ENCODE measurements around the gene FGF18.
"Not testable (repeated sequence)": the region's sequence is repeated elsewhere in the genome, so short reads cannot be mapped to it uniquely, and the experiment has no call there.

The FGF18 gene

GRCh38 chr5:171485668-171486067 lies 66.2 kb downstream of the FGF18 start:
- DNase-seq = no peak
- CTCF ChIA-PET = interaction anchor here (1.1 to 1.6 kb wide), 3 partner anchors 13 to 160 kb away, joined by 3 to 4 read pairs (median 4); no protein-coding TSS in a partner anchor
- H3K36me3 Mint-ChIP-seq = no peaks in the 10 kb centered on the region
- peaks cover 33% of the 10 kb centered on the region for H3K27me3 Mint-ChIP-seq
- H3K4me3 Mint-ChIP-seq = no peak overlapping the region
- H3K9me3 Mint-ChIP-seq = no peaks in the 10 kb centered on the region
- H3K4me1 Mint-ChIP-seq = no peaks in the 10 kb centered on the region
- H3K27ac Mint-ChIP-seq = no peak overlapping the region

GRCh38 chr5:171486613-171487012 lies 67.2 kb downstream of the FGF18 start:
- Mint-ChIP-seq H3K4me1 (no peaks in the 10 kb centered on the region), H3K4me3 (no peak overlapping the region), H3K27ac (no peak overlapping the region), H3K27me3 (peaks cover 32% of the 10 kb centered on the region), H3K36me3 (no peaks in the 10 kb centered on the region), H3K9me3 (no peaks in the 10 kb centered on the region)
- DNase-seq = no peak
- CTCF ChIA-PET = interaction anchor here (0.6 to 1.6 kb wide), 3 partner anchors 22 to 159 kb away, joined by 3 to 4 read pairs (median 3); no protein-coding TSS in a partner anchor

- DNase-seq = no peak
- CTCF ChIA-PET = no interaction called here
- Mint-ChIP-seq H3K4me1 (no peaks in the 10 kb centered on the region), H3K27ac (no peak overlapping the region), H3K27me3 (peaks cover 27% of the 10 kb centered on the region), H3K9me3 (no peaks in the 10 kb centered on the region), H3K36me3 (no peaks in the 10 kb centered on the region), H3K4me3 (no peak overlapping the region)
Measured at GRCh38 chr5:171488876-171489275, 69.4 kb downstream of the FGF18 start.

DNA sequence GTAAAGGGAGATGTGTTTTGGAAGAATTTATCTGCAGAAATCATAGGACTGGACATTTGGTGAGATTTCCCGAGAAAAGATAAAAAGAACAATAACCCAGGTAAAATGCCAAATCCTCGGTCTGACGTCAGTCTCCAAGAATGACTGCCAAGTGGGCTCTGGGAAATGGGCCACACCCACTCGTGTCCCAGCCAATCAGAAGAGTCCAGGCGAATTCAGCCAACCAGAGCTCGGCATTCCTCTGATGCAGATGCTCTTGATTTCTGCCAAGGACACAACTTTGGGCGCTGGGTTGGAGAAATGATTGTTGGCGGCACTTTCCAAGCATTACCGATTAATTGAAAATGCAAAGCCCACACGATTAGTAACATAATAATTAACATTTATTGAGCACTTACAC lies 73.3 kb downstream of the FGF18 start:
- H3K27me3 Mint-ChIP-seq = peaks cover 18% of the 10 kb centered on the region
- H3K4me1 Mint-ChIP-seq = no peaks in the 10 kb centered on the region
- no peak for DNase-seq
- H3K36me3 Mint-ChIP-seq = no peaks in the 10 kb centered on the region
- H3K9me3 Mint-ChIP-seq = no peaks in the 10 kb centered on the region
- H3K4me3 Mint-ChIP-seq = no peak overlapping the region
- no peak overlapping the region for H3K27ac Mint-ChIP-seq
- CTCF ChIA-PET = no interaction called here

DNA sequence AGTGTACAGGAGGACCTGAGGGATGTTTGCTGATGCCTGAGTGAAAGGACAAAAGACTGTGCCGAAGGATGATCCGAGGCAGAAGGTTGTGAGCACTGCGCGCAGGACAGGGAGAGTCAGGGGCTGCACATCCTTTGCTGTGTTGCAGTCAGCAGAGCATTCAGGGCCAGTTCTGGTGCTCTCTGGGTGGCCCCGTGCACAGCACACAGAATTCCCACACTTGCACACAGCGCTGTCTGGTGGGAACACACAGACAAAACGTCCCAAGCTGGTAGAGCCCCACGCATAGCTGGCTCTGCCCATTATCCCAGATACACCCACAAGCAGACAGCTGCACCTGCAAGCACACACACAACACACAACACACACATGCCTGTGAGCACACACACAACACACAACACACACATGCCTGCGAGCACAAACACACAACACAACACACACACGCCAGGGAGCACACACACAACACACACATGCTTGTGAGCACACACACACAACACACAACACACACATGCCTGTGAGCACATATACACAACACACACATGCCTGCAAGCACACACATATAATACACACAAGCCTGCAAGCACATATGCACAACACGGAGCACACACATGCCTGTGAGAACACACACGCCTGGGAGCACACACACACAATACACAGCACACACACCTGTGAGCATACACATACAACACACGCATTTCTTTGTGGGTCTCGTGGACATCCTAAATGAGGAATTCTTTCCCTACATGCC lies 74.4 kb downstream of the FGF18 start:
- Mint-ChIP-seq H3K36me3 (no peaks in the 10 kb centered on the region), H3K4me3 (no peak overlapping the region), H3K27me3 (peaks cover 9% of the 10 kb centered on the region), H3K4me1 (no peaks in the 10 kb centered on the region), H3K27ac (no peak overlapping the region), H3K9me3 (no peaks in the 10 kb centered on the region)
- DNase-seq = no peak
- CTCF ChIA-PET = no interaction called here

GRCh38 chr5:171494452-171495121 lies 75.1 kb downstream of the FGF18 start:
- peaks cover 2% of the 10 kb centered on the region for H3K27me3 Mint-ChIP-seq
- no peaks in the 10 kb centered on the region for H3K4me1 Mint-ChIP-seq
- no peaks in the 10 kb centered on the region for H3K36me3 Mint-ChIP-seq
- CTCF ChIA-PET = no interaction called here
- no peaks in the 10 kb centered on the region for H3K9me3 Mint-ChIP-seq
- DNase-seq = no peak
- H3K27ac Mint-ChIP-seq = no peak overlapping the region
- no peak overlapping the region for H3K4me3 Mint-ChIP-seq

DNA sequence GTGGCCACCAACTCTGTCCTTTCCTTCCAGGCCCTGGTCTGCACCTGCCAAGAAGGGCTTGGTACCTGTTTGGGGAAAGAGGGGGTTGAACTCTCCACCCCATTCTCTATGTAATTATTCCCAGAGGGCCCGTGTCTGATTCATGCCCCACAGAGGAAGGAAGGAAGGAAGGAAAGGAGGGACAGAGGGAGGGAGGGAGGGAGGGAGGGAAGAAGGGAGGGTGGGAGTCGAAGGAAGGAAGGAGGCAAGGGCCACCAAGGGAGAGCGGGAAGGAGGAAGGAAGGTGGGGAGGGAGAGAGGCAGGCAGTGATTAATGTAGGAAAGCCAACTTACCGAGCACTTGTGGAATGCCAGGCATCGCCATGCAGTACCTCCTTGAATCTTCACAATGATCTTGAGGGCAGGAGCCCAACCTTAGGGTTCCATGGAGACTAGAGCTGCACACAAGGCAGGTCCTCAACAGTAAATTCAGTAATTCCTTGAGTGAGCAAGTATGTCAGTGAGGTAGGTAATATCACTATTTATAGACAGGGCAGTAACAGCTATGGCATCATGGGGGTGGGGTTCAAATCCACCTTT lies 75.8 kb downstream of the FGF18 start:
- no peaks in the 10 kb centered on the region for H3K9me3 Mint-ChIP-seq
- H3K36me3 Mint-ChIP-seq = no peaks in the 10 kb centered on the region
- no peak for DNase-seq
- H3K27ac Mint-ChIP-seq = no peak overlapping the region
- H3K4me1 Mint-ChIP-seq = no peaks in the 10 kb centered on the region
- H3K27me3 Mint-ChIP-seq = no peaks in the 10 kb centered on the region
- CTCF ChIA-PET = interaction anchor here (1.2 kb wide), 1 partner anchor 12 kb away, joined by 4 read pairs; no protein-coding TSS in a partner anchor
- no peak overlapping the region for H3K4me3 Mint-ChIP-seq

GRCh38 chr5:171496456-171496855 lies 77.0 kb downstream of the FGF18 start:
- H3K27ac Mint-ChIP-seq = no peak overlapping the region
- H3K36me3 Mint-ChIP-seq = no peaks in the 10 kb centered on the region
- DNase-seq = no peak
- no peaks in the 10 kb centered on the region for H3K4me1 Mint-ChIP-seq
- CTCF ChIA-PET = interaction anchor here (1.2 kb wide), 1 partner anchor 13 kb away, joined by 4 read pairs; no protein-coding TSS in a partner anchor
- no peak overlapping the region for H3K4me3 Mint-ChIP-seq
- H3K27me3 Mint-ChIP-seq = no peaks in the 10 kb centered on the region
- no peaks in the 10 kb centered on the region for H3K9me3 Mint-ChIP-seq

DNA sequence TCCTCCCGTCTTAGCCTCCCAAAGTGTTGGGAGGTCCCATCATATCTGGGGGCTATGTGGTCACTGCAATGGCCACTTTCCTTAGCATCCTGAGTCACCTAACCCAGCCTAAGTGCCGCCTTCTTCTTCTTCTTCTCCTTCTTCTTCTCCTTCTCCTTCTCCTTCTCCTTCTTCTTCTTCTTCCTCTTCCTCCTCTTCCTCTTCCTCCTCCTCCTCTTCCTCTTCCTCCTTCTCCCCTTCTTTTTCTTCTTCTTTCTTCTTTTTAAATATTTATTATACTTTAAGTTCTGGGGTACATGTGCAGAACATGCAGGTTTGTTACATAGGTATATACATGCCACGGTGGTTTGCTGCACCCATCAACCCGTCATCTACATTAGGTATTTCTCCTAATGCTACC lies 78.0 kb downstream of the FGF18 start:
- not testable (repeated sequence) for H3K4me1 Mint-ChIP-seq, H3K9me3 Mint-ChIP-seq

DNA sequence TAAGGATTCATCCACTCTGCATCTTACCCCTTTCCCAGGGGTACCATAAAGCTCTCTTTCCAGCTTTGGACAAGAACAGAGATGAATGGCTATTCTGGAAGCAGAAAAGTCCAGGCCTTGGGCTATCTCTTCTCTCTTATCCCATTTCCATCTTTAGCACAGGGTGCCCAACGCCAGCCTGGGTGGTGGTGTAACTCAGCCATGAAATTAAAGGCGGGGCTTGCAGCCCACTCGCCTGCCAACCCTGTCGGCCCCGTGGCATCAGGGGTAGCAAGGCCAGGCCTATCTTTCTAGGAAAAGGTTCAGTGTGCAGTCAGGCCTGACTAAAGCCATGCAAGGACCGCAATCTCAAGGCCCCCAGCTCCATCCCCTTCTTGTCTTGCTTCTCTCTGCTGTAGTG lies 78.7 kb downstream of the FGF18 start:
- DNase-seq = no peak
- H3K36me3 Mint-ChIP-seq = no peaks in the 10 kb centered on the region
- peaks cover 5% of the 10 kb centered on the region for H3K27me3 Mint-ChIP-seq
- H3K4me3 Mint-ChIP-seq = no peak overlapping the region
- H3K9me3 Mint-ChIP-seq = no peaks in the 10 kb centered on the region
- no peaks in the 10 kb centered on the region for H3K4me1 Mint-ChIP-seq
- CTCF ChIA-PET = no interaction called here
- H3K27ac Mint-ChIP-seq = no peak overlapping the region

More for the DNA sequence above, 78.0 kb downstream of the FGF18 start:
- CTCF ChIA-PET, H3K4me3 Mint-ChIP-seq, H3K27ac Mint-ChIP-seq, H3K27me3 Mint-ChIP-seq, DNase-seq, H3K36me3 Mint-ChIP-seq: not testable (repeated sequence)

DNA sequence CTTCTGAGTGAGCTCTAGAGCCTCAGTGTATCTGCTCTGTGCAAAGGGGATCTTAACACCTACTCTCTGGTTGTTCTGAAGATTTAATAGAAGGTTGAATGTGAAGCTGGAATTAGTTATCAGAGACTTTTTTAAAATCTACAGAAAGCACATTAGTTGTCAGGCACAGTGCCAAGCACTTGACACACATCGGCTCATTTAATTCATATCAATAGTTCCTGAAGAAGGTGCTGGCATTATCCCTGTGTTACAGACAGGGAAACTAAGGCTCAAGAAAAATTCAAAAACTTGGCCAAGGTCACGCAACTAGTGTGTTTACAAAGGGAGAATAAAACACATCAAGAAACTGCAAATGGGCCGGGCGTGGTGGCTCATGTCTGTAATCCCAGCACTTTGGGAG lies 80.2 kb downstream of the FGF18 start:
- no peaks in the 10 kb centered on the region for H3K4me1 Mint-ChIP-seq
- no peaks in the 10 kb centered on the region for H3K9me3 Mint-ChIP-seq
- no peak overlapping the region for H3K27ac Mint-ChIP-seq
- CTCF ChIA-PET = no interaction called here
- H3K27me3 Mint-ChIP-seq = peaks cover 9% of the 10 kb centered on the region
- H3K4me3 Mint-ChIP-seq = no peak overlapping the region
- H3K36me3 Mint-ChIP-seq = no peaks in the 10 kb centered on the region
- DNase-seq = no peak

DNA sequence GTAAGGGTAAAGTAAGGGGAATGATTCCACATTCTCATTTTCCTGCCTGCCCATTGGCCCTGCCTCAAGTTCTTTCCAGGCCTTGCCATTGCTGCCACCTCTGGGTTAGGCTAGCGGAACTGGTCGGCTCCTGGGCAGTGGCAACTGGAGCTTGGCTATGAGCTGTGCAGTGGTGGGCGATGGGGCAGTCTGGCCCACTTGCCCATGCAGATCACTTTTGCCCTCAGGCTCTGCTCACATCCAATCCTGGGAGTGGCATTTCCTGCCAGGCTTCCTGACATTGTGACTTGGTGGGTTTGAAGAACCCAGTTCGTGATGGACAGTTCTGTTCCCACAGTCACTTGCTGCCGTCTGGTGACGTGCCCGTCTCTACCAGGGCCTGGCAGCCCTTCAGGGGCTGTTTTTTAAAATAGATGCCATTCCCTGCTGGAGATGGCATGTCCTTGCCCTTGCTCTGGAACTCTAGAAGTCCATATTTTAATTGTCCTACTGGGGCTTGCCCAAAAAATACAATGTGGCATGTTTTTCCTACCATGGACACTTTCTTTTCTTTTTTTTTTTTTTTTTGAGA lies 86.1 kb downstream of the FGF18 start:
- Mint-ChIP-seq H3K36me3 (no peaks in the 10 kb centered on the region), H3K4me1 (no peaks in the 10 kb centered on the region), H3K9me3 (no peaks in the 10 kb centered on the region), H3K4me3 (no peak overlapping the region), H3K27me3 (peaks cover 17% of the 10 kb centered on the region), H3K27ac (no peak overlapping the region)
- DNase-seq = no peak
- CTCF ChIA-PET = interaction anchor here (0.6 kb wide), 1 partner anchor 53 kb away, joined by 3 read pairs; no protein-coding TSS in a partner anchor

GRCh38 chr5:171506951-171507350 lies 87.5 kb downstream of the FGF18 start:
- DNase-seq = no peak
- H3K36me3 Mint-ChIP-seq = no peaks in the 10 kb centered on the region
- H3K27me3 Mint-ChIP-seq = peaks cover 17% of the 10 kb centered on the region
- CTCF ChIA-PET = no interaction called here
- no peak overlapping the region for H3K4me3 Mint-ChIP-seq
- H3K27ac Mint-ChIP-seq = no peak overlapping the region
- H3K9me3 Mint-ChIP-seq = no peaks in the 10 kb centered on the region
- no peaks in the 10 kb centered on the region for H3K4me1 Mint-ChIP-seq

All from activated naive CD4-positive, alpha-beta T cell treated with anti-CD3 and anti-CD28 coated beads, Interleukin-2, amount 10 ng/mL, durations not matched to agents 7 days and 5 days (primary cell).